HEK293 (cell line): ENCODE measurements around the gene CCNK.

ENCODE experiments used
- CTCF ChIA-PET: fragments of 350-600 bp; formaldehyde crosslinking; extraction: SDS; loops from one replicate; lab custom pipeline; 2021; ENCODE audit warnings: antibody characterized with exemption; lab: Yijun Ruan, JAX
- POLR2A ChIA-PET: fragments of 300-600 bp; formaldehyde crosslinking; extraction: SDS; loops from one replicate; lab custom pipeline; 2020; ENCODE audit warnings: antibody characterized with exemption, inconsistent platforms; lab: Yijun Ruan, JAX
- H3K27ac ChIP-seq: fragments of 200-500 bp; sonication (Bioruptor generic); 2 replicates; pipeline ENCODE4 v1.5.1; 2014; ENCODE audit warnings: low read depth, low read length, control low read depth, inconsistent platforms; ENCODE audit errors: extremely low read depth
- H3K36me3 ChIP-seq, 2 experiments: fragments of 200-500 bp in 1 of 2; sonication (Bioruptor generic) in 1 of 2; 1 replicate in 1 of 2; 2 replicates in 1 of 2; pipeline ENCODE4 v1.5.1; 2014 to 2017; ENCODE audit warnings: inconsistent platforms in 2 of 2, low read length in 2 of 2; ENCODE audit not compliant: control insufficient read depth in 2 of 2, insufficient read depth in 1 of 2
- H3K4me1 ChIP-seq: fragments of 200-500 bp; sonication (Bioruptor generic); 2 replicates; pipeline ENCODE4 v1.5.1; 2014; ENCODE audit warnings: mild to moderate bottlenecking, low read length, inconsistent platforms; ENCODE audit not compliant: control insufficient read depth, insufficient read depth
- H3K4me3 ChIP-seq: 2 replicates; pipeline ENCODE4 v1.5.1; 2011; ENCODE audit warnings: low read depth, mild to moderate bottlenecking, control low read depth, low read length, moderate library complexity
- H3K9me3 ChIP-seq: fragments of 200-500 bp; sonication (Bioruptor generic); 2 replicates; pipeline ENCODE4 v1.5.1; 2014; ENCODE audit warnings: low read depth, low read length, inconsistent platforms; ENCODE audit not compliant: control insufficient read depth, insufficient read depth
- OSR2 ChIP-seq: fragments of 450-650 bp; formaldehyde crosslinking; IDR thresholded peaks from 2 replicates; pipeline ENCODE4 v1.5.1; 2016; ENCODE audit warnings: missing biosample characterization, missing genetic modification characterization
- SCRT1 ChIP-seq: fragments of 450-650 bp; formaldehyde crosslinking; IDR thresholded peaks from 2 replicates; pipeline ENCODE4 v1.5.1; 2016; ENCODE audit warnings: missing biosample characterization, missing genetic modification characterization, borderline replicate concordance
- SP7 ChIP-seq: fragments of 450-650 bp; formaldehyde crosslinking; IDR thresholded peaks from 2 replicates; pipeline ENCODE4 v1.5.1; 2016; ENCODE audit warnings: missing biosample characterization, missing genetic modification characterization
- ZNF138 ChIP-seq: fragments of 450-650 bp; formaldehyde crosslinking; IDR thresholded peaks from 2 replicates; pipeline ENCODE4 v1.5.1; 2016; ENCODE audit warnings: missing biosample characterization, missing genetic modification characterization, borderline replicate concordance
- ZNF175 ChIP-seq: fragments of 450-650 bp; formaldehyde crosslinking; IDR thresholded peaks from 2 replicates; pipeline ENCODE4 v1.5.1; 2016; ENCODE audit warnings: missing biosample characterization, missing genetic modification characterization
- ZNF184 ChIP-seq: fragments of 450-650 bp; IDR thresholded peaks from 2 replicates; pipeline ENCODE4 v1.5.1; 2018; ENCODE audit warnings: missing biosample characterization, mild to moderate bottlenecking, missing genetic modification characterization
- ZNF274 ChIP-seq, 2 experiments: fragments of 200-500 bp in 1 of 2; fragments of 450-650 bp in 1 of 2; sonication (Bioruptor generic) in 1 of 2; formaldehyde crosslinking in 1 of 2; IDR thresholded peaks; 2 replicates each; pipeline versions ENCODE4 v1.5.1 to v1.6.1; 2014 to 2016; ENCODE audit warnings: borderline replicate concordance in 1 of 2, inconsistent platforms in 1 of 2, low read length in 1 of 2, missing biosample characterization in 1 of 2, missing genetic modification characterization in 1 of 2
- ZNF324 ChIP-seq: fragments of 450-650 bp; formaldehyde crosslinking; IDR thresholded peaks from 2 replicates; pipeline ENCODE4 v1.5.1; 2016; ENCODE audit warnings: missing biosample characterization, missing genetic modification characterization
- ZNF600 ChIP-seq: fragments of 450-650 bp; formaldehyde crosslinking; IDR thresholded peaks from 2 replicates; pipeline ENCODE4 v1.5.1; 2016; ENCODE audit warnings: missing biosample characterization, missing genetic modification characterization
- ZNF610 ChIP-seq: fragments of 450-650 bp; formaldehyde crosslinking; IDR thresholded peaks from 2 replicates; pipeline ENCODE4 v1.5.1; 2016; ENCODE audit warnings: missing biosample characterization, missing genetic modification characterization, borderline replicate concordance
- ZSCAN30 ChIP-seq: fragments of 450-650 bp; IDR thresholded peaks from 2 replicates; pipeline ENCODE4 v1.5.1; 2018; ENCODE audit warnings: missing biosample characterization, mild to moderate bottlenecking, missing genetic modification characterization, moderate library complexity
- TF ChIP-seq, protein P1 (sequence below): fragments of 450-650 bp; formaldehyde crosslinking; IDR thresholded peaks from 2 replicates; pipeline ENCODE4 v1.5.1; 2016; ENCODE audit warnings: missing biosample characterization, missing genetic modification characterization
- TF ChIP-seq, protein P2 (sequence below): fragments of 450-650 bp; formaldehyde crosslinking; IDR thresholded peaks from 2 replicates; pipeline ENCODE4 v1.5.1; 2016; ENCODE audit warnings: missing biosample characterization, missing genetic modification characterization
- TF ChIP-seq, protein P3 (sequence below): fragments of 450-650 bp; formaldehyde crosslinking; IDR thresholded peaks from 2 replicates; pipeline ENCODE4 v1.5.1; 2016; ENCODE audit warnings: missing biosample characterization, missing genetic modification characterization
- TF ChIP-seq, protein P4 (sequence below): fragments of 450-650 bp; formaldehyde crosslinking; IDR thresholded peaks from 2 replicates; pipeline ENCODE4 v1.5.1; 2017; ENCODE audit warnings: missing biosample characterization, missing genetic modification characterization
- TF ChIP-seq, protein P5 (sequence below): fragments of 450-650 bp; formaldehyde crosslinking; IDR thresholded peaks from 2 replicates; pipeline ENCODE4 v1.5.1; 2017; ENCODE audit warnings: missing biosample characterization, missing genetic modification characterization
- TF ChIP-seq, protein P6 (sequence below): fragments of 450-650 bp; formaldehyde crosslinking; IDR thresholded peaks from 2 replicates; pipeline ENCODE4 v1.5.1; 2016; ENCODE audit warnings: missing biosample characterization, missing genetic modification characterization
- TF ChIP-seq, protein P7 (sequence below): fragments of 450-650 bp; formaldehyde crosslinking; IDR thresholded peaks from 2 replicates; pipeline ENCODE4 v1.5.1; 2016; ENCODE audit warnings: missing biosample characterization, missing genetic modification characterization

CCNK gene

DNA sequence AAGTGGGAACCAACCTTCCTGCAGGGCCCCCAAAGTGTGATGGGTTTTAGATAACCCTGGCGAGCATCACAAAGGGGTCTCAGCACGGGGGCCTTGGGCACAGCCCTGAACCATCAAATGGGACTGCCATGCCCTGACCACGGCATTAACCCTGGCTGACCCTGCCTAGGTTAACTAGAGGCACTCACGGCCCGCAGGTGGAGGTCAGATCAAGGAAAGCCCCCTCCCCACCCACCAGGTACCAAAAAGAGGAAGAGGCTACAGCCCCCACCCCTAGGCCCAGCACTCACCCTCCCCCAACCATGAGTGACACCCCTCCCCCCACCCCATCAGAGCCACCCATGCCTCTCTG is 42.5 kb downstream of the CCNK start:
- CTCF ChIA-PET: interaction anchor here (0.7 to 1.8 kb wide), 7 partner anchors 70 to 316 kb away, joined by 3 to 8 read pairs (median 4); no protein-coding TSS in a partner anchor
- H3K36me3 ChIP-seq: peaks cover 0 to 5% of the 10 kb centered on the region in 2 experiments; a peak in 1 of 3 replicates
- H3K4me3 ChIP-seq: no peak overlapping the region
- H3K9me3 ChIP-seq: no peaks in the 10 kb centered on the region
- H3K4me1 ChIP-seq: peaks cover 25% of the 10 kb centered on the region
- H3K27ac ChIP-seq: peak overlapping the region; percentile 60; the same call in 1 of the 2 replicates
- no peak for TF ChIP-seq ZSCAN30 (tag by site-specific recombination)
- TF ChIP-seq SCRT1: no peak
- TF ChIP-seq ZNF610: no peak
- no peak for TF ChIP-seq ZNF138 (tag by site-specific recombination)
- no peak for TF ChIP-seq ZNF175 (tag by site-specific recombination)
- TF ChIP-seq, protein P1, sequence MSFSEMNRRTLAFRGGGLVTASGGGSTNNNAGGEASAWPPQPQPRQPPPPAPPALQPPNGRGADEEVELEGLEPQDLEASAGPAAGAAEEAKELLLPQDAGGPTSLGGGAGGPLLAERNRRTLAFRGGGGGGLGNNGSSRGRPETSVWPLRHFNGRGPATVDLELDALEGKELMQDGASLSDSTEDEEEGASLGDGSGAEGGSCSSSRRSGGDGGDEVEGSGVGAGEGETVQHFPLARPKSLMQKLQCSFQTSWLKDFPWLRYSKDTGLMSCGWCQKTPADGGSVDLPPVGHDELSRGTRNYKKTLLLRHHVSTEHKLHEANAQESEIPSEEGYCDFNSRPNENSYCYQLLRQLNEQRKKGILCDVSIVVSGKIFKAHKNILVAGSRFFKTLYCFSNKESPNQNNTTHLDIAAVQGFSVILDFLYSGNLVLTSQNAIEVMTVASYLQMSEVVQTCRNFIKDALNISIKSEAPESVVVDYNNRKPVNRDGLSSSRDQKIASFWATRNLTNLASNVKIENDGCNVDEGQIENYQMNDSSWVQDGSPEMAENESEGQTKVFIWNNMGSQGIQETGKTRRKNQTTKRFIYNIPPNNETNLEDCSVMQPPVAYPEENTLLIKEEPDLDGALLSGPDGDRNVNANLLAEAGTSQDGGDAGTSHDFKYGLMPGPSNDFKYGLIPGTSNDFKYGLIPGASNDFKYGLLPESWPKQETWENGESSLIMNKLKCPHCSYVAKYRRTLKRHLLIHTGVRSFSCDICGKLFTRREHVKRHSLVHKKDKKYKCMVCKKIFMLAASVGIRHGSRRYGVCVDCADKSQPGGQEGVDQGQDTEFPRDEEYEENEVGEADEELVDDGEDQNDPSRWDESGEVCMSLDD: no peak
- TF ChIP-seq ZNF274 (IDR thresholded peaks at IDR 0.05; ENCODE audit: low read length): no peak
- no peak for TF ChIP-seq ZNF274 (tag by site-specific recombination; IDR thresholded peaks at IDR 0.05; ENCODE audit: borderline replicate concordance)
- POLR2A ChIA-PET: interaction anchor here (1.3 kb wide), 1 partner anchor 11 kb away, joined by 3 read pairs; no protein-coding TSS in a partner anchor

DNA sequence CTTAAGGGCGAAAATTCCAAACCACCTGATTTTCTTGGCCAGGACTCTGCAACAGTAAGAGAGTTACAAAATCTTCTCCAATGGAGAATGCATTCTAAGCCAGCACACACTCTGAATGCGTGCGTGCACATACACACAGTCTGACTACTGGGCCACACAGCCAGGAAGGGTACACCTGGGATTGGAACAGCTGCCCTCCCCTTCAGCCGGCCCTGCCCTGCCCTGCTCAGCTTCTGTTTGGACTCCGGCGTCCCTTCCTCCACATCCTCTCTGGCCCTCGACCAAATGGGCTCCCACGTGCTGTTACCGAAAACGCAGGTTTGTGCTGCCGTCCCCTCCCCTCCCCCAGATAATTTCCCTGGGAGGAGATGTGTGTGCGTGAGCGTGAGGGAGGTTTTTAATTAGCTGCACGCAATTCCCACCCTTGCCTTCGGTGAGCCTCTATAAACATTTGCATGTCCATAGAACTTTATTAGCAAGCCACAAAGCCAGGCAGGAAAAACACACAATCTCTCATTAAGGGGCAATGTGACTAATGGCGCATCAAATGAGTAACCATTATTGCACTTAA is 43.0 kb downstream of the CCNK start:
- peaks cover 0 to 5% of the 10 kb centered on the region in 2 experiments; a peak in 1 of 3 replicates for H3K36me3 ChIP-seq
- ChIA-PET POLR2A (interaction anchor here (1.0 to 1.3 kb wide), 2 partner anchors 10 to 81 kb away, joined by 3 to 4 read pairs; no protein-coding TSS in a partner anchor), CTCF (interaction anchor here (0.7 to 1.8 kb wide), 11 partner anchors 29 to 316 kb away, joined by 3 to 8 read pairs (median 3); no protein-coding TSS in a partner anchor)
- no peaks in the 10 kb centered on the region for H3K9me3 ChIP-seq
- no peak overlapping the region for H3K4me3 ChIP-seq
- no peak overlapping the region for H3K27ac ChIP-seq
- peaks cover 25% of the 10 kb centered on the region for H3K4me1 ChIP-seq
- TF ChIP-seq SP7 (tag by site-specific recombination) (peak; percentile 81), ZNF600 (peak; percentile 69), OSR2 (peak; percentile 56; the same call in 1 of the 2 replicates), ZNF324 (tag by site-specific recombination) (no peak), ZNF184 (tag by site-specific recombination) (no peak)
- TF ChIP-seq, protein P2, sequence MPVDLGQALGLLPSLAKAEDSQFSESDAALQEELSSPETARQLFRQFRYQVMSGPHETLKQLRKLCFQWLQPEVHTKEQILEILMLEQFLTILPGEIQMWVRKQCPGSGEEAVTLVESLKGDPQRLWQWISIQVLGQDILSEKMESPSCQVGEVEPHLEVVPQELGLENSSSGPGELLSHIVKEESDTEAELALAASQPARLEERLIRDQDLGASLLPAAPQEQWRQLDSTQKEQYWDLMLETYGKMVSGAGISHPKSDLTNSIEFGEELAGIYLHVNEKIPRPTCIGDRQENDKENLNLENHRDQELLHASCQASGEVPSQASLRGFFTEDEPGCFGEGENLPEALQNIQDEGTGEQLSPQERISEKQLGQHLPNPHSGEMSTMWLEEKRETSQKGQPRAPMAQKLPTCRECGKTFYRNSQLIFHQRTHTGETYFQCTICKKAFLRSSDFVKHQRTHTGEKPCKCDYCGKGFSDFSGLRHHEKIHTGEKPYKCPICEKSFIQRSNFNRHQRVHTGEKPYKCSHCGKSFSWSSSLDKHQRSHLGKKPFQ (tag by site-specific recombination): peak; percentile 70
- TF ChIP-seq, protein P3, sequence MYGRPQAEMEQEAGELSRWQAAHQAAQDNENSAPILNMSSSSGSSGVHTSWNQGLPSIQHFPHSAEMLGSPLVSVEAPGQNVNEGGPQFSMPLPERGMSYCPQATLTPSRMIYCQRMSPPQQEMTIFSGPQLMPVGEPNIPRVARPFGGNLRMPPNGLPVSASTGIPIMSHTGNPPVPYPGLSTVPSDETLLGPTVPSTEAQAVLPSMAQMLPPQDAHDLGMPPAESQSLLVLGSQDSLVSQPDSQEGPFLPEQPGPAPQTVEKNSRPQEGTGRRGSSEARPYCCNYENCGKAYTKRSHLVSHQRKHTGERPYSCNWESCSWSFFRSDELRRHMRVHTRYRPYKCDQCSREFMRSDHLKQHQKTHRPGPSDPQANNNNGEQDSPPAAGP (tag by site-specific recombination): peak; percentile 96
- TF ChIP-seq, protein P4, sequence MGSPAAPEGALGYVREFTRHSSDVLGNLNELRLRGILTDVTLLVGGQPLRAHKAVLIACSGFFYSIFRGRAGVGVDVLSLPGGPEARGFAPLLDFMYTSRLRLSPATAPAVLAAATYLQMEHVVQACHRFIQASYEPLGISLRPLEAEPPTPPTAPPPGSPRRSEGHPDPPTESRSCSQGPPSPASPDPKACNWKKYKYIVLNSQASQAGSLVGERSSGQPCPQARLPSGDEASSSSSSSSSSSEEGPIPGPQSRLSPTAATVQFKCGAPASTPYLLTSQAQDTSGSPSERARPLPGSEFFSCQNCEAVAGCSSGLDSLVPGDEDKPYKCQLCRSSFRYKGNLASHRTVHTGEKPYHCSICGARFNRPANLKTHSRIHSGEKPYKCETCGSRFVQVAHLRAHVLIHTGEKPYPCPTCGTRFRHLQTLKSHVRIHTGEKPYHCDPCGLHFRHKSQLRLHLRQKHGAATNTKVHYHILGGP (tag by site-specific recombination): no peak
- TF ChIP-seq, protein P5, sequence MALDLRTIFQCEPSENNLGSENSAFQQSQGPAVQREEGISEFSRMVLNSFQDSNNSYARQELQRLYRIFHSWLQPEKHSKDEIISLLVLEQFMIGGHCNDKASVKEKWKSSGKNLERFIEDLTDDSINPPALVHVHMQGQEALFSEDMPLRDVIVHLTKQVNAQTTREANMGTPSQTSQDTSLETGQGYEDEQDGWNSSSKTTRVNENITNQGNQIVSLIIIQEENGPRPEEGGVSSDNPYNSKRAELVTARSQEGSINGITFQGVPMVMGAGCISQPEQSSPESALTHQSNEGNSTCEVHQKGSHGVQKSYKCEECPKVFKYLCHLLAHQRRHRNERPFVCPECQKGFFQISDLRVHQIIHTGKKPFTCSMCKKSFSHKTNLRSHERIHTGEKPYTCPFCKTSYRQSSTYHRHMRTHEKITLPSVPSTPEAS (tag by site-specific recombination): peak; percentile 54; the same call in 1 of the 2 replicates
- TF ChIP-seq, protein P6, sequence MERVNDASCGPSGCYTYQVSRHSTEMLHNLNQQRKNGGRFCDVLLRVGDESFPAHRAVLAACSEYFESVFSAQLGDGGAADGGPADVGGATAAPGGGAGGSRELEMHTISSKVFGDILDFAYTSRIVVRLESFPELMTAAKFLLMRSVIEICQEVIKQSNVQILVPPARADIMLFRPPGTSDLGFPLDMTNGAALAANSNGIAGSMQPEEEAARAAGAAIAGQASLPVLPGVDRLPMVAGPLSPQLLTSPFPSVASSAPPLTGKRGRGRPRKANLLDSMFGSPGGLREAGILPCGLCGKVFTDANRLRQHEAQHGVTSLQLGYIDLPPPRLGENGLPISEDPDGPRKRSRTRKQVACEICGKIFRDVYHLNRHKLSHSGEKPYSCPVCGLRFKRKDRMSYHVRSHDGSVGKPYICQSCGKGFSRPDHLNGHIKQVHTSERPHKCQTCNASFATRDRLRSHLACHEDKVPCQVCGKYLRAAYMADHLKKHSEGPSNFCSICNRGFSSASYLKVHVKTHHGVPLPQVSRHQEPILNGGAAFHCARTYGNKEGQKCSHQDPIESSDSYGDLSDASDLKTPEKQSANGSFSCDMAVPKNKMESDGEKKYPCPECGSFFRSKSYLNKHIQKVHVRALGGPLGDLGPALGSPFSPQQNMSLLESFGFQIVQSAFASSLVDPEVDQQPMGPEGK: 0 out of 2 replicates have a peak, but pooled peaks have one; percentile 0
- TF ChIP-seq, protein P7, sequence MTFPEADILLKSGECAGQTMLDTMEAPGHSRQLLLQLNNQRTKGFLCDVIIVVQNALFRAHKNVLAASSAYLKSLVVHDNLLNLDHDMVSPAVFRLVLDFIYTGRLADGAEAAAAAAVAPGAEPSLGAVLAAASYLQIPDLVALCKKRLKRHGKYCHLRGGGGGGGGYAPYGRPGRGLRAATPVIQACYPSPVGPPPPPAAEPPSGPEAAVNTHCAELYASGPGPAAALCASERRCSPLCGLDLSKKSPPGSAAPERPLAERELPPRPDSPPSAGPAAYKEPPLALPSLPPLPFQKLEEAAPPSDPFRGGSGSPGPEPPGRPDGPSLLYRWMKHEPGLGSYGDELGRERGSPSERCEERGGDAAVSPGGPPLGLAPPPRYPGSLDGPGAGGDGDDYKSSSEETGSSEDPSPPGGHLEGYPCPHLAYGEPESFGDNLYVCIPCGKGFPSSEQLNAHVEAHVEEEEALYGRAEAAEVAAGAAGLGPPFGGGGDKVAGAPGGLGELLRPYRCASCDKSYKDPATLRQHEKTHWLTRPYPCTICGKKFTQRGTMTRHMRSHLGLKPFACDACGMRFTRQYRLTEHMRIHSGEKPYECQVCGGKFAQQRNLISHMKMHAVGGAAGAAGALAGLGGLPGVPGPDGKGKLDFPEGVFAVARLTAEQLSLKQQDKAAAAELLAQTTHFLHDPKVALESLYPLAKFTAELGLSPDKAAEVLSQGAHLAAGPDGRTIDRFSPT (tag by site-specific recombination): no peak
